ENCODE results near the gene CNTN4. TPM values are rescaled to one million over a fixed set of nuclear protein-coding genes. Genes with fewer than 3 reads are reported as not detected.

The CNTN4 gene
- total RNA-seq, 1 donor from 2014 or later: not detected

GRCh38 chr3:3016226-3016625 lies 917.6 kb downstream of the CNTN4 start:
- Mint-ChIP-seq H3K4me3 (ENCODE audit: unreplicated experiment) (no peak overlapping the region), H3K9me3 (ENCODE audit: unreplicated experiment) (peaks cover 3% of the 10 kb centered on the region), H3K27me3 (ENCODE audit: low read depth, unreplicated experiment) (no peaks in the 10 kb centered on the region), H3K27ac (ENCODE audit: unreplicated experiment) (no peak overlapping the region), H3K4me1 (ENCODE audit: low read depth, unreplicated experiment) (no peaks in the 10 kb centered on the region), H3K36me3 (ENCODE audit: low read depth, unreplicated experiment) (no peaks in the 10 kb centered on the region)
- Histone ChIP-seq H3K27me3 (ENCODE audit: insufficient read depth, low read length) (peaks cover 2% of the 10 kb centered on the region), H2AFZ (ENCODE audit: low read depth, low read length) (no peak overlapping the region), H3K4me2 (ENCODE audit: low read length) (no peak overlapping the region), H3K9ac (ENCODE audit: low read length) (no peak overlapping the region), H3K4me3 (ENCODE audit: insufficient read depth, low read depth, low read length) (no peak overlapping the region), H3K79me2 (ENCODE audit: insufficient read depth, low read length) (no peaks in the 10 kb centered on the region), H4K20me1 (ENCODE audit: insufficient read depth, low read length) (no peaks in the 10 kb centered on the region), H3K9me3 (ENCODE audit: insufficient read depth, low read depth, low read length) (no peaks in the 10 kb centered on the region), H3K4me1 (ENCODE audit: insufficient read depth, low read length) (no peaks in the 10 kb centered on the region), H3K27ac (ENCODE audit: low read depth, low read length) (no peak overlapping the region), H3K36me3 (ENCODE audit: insufficient read depth, low read length) (no peaks in the 10 kb centered on the region)
- FAIRE-seq: no peak
- TF ChIP-seq EZH2 (IDR thresholded peaks at IDR 0.05; ENCODE audit: insufficient read depth, low read length) (no peak), CTCF (IDR thresholded peaks at IDR 0.05; ENCODE audit: insufficient read depth, low read depth, low read length) (no peak)
- DNase-seq (ENCODE audit: low read depth): no peak

- H3K4me1 ChIP-seq (ENCODE audit: insufficient read depth, low read length): no peaks in the 10 kb centered on the region
These were observed 921.5 kb downstream of the CNTN4 start for GRCh38 chr3:3020209-3020608.

More at GRCh38 chr3:3020209-3020608, 921.5 kb downstream of the CNTN4 start:
- H3K9me3 ChIP-seq (ENCODE audit: insufficient read depth, low read depth, low read length): no peaks in the 10 kb centered on the region
- H3K9ac ChIP-seq (ENCODE audit: low read length): no peak overlapping the region
- H4K20me1 ChIP-seq (ENCODE audit: insufficient read depth, low read length): no peaks in the 10 kb centered on the region
- no peak overlapping the region for H3K27ac Mint-ChIP-seq (ENCODE audit: unreplicated experiment)
- H3K36me3 Mint-ChIP-seq (ENCODE audit: low read depth, unreplicated experiment): no peaks in the 10 kb centered on the region
- FAIRE-seq (no peak), DNase-seq (ENCODE audit: low read depth) (no peak)
- H3K36me3 ChIP-seq (ENCODE audit: insufficient read depth, low read length): no peaks in the 10 kb centered on the region
- no peak overlapping the region for H2AFZ ChIP-seq (ENCODE audit: low read depth, low read length)
- H3K4me1 Mint-ChIP-seq (ENCODE audit: low read depth, unreplicated experiment): no peaks in the 10 kb centered on the region
- H3K79me2 ChIP-seq (ENCODE audit: insufficient read depth, low read length): no peaks in the 10 kb centered on the region
- no peak for TF ChIP-seq CTCF (IDR thresholded peaks at IDR 0.05; ENCODE audit: insufficient read depth, low read depth, low read length)
- TF ChIP-seq EZH2 (IDR thresholded peaks at IDR 0.05; ENCODE audit: insufficient read depth, low read length): no peak
- H3K9me3 Mint-ChIP-seq (ENCODE audit: unreplicated experiment): peaks cover 3% of the 10 kb centered on the region
- H3K27me3 ChIP-seq (ENCODE audit: insufficient read depth, low read length): peaks cover 2% of the 10 kb centered on the region
- no peak overlapping the region for H3K4me3 Mint-ChIP-seq (ENCODE audit: unreplicated experiment)
- H3K27ac ChIP-seq (ENCODE audit: low read depth, low read length): no peak overlapping the region
- H3K4me3 ChIP-seq (ENCODE audit: insufficient read depth, low read depth, low read length): no peak overlapping the region
- H3K27me3 Mint-ChIP-seq (ENCODE audit: low read depth, unreplicated experiment): no peaks in the 10 kb centered on the region
- no peak overlapping the region for H3K4me2 ChIP-seq (ENCODE audit: low read length)
